Measurements from ENCODE around the gene WDR59.

DNA sequence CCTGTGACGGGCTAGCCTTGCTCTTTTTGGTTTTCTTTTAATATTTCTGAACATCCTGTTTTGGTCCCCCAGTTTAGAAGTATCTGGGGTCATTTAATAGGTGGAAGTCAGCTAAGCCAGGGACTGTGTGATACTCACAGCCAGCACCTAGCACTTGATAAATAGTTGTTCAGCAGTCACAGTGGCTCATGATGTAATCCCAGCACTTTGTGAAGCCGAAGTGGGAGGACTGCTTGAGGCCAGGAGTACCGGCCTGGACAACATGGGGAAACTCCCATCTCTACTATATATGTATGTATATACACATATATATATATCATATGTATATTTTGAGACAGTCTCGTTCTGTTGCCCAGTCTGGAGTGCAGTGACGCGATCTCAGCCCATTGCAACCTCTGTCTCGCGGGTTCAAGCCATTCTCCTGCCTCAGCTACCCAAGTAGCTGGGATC lies 12.1 kb upstream of the WDR59 start:
- TF ChIP-seq CTCF (IDR thresholded peaks at IDR 0.05 in 2 of 3, conservative IDR thresholded peaks at IDR 0.05 in 1 of 3; ENCODE audit: insufficient read depth in 2 of 3, low read depth in 1 of 3, low read length in 3 of 3): no peak
- TF ChIP-seq, protein P1, sequence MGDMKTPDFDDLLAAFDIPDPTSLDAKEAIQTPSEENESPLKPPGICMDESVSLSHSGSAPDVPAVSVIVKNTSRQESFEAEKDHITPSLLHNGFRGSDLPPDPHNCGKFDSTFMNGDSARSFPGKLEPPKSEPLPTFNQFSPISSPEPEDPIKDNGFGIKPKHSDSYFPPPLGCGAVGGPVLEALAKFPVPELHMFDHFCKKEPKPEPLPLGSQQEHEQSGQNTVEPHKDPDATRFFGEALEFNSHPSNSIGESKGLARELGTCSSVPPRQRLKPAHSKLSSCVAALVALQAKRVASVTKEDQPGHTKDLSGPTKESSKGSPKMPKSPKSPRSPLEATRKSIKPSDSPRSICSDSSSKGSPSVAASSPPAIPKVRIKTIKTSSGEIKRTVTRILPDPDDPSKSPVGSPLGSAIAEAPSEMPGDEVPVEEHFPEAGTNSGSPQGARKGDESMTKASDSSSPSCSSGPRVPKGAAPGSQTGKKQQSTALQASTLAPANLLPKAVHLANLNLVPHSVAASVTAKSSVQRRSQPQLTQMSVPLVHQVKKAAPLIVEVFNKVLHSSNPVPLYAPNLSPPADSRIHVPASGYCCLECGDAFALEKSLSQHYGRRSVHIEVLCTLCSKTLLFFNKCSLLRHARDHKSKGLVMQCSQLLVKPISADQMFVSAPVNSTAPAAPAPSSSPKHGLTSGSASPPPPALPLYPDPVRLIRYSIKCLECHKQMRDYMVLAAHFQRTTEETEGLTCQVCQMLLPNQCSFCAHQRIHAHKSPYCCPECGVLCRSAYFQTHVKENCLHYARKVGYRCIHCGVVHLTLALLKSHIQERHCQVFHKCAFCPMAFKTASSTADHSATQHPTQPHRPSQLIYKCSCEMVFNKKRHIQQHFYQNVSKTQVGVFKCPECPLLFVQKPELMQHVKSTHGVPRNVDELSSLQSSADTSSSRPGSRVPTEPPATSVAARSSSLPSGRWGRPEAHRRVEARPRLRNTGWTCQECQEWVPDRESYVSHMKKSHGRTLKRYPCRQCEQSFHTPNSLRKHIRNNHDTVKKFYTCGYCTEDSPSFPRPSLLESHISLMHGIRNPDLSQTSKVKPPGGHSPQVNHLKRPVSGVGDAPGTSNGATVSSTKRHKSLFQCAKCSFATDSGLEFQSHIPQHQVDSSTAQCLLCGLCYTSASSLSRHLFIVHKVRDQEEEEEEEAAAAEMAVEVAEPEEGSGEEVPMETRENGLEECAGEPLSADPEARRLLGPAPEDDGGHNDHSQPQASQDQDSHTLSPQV (IDR thresholded peaks at IDR 0.05): no peak
- TF ChIP-seq POLR2A (conservative IDR thresholded peaks at IDR 0.05): no peak
- no peak for TF ChIP-seq ZZZ3 (IDR thresholded peaks at IDR 0.05)
- TF ChIP-seq HDAC2 (IDR thresholded peaks at IDR 0.05): no peak
- TF ChIP-seq POU5F1 (IDR thresholded peaks at IDR 0.05; ENCODE audit: borderline replicate concordance, low read depth, low read length, partially characterized antibody): no peak
- no peak for TF ChIP-seq JUN (IDR thresholded peaks at IDR 0.05; ENCODE audit: borderline replicate concordance, low read depth, low read length)
- TF ChIP-seq JUN (CRISPR knock-in tag; IDR thresholded peaks at IDR 0.05; ENCODE audit: borderline replicate concordance): no peak
- no peak for TF ChIP-seq HDAC8 (tag; IDR thresholded peaks at IDR 0.05)
- TF ChIP-seq, protein P2, sequence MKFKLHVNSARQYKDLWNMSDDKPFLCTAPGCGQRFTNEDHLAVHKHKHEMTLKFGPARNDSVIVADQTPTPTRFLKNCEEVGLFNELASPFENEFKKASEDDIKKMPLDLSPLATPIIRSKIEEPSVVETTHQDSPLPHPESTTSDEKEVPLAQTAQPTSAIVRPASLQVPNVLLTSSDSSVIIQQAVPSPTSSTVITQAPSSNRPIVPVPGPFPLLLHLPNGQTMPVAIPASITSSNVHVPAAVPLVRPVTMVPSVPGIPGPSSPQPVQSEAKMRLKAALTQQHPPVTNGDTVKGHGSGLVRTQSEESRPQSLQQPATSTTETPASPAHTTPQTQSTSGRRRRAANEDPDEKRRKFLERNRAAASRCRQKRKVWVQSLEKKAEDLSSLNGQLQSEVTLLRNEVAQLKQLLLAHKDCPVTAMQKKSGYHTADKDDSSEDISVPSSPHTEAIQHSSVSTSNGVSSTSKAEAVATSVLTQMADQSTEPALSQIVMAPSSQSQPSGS (CRISPR knock-in tag; IDR thresholded peaks at IDR 0.05): no peak
- no peak for TF ChIP-seq ZNF75A (CRISPR knock-in tag; IDR thresholded peaks at IDR 0.05)
- no peak for TF ChIP-seq ZBTB1 (CRISPR knock-in tag; IDR thresholded peaks at IDR 0.05; ENCODE audit: borderline replicate concordance, low read depth)
- TF ChIP-seq, protein P3, sequence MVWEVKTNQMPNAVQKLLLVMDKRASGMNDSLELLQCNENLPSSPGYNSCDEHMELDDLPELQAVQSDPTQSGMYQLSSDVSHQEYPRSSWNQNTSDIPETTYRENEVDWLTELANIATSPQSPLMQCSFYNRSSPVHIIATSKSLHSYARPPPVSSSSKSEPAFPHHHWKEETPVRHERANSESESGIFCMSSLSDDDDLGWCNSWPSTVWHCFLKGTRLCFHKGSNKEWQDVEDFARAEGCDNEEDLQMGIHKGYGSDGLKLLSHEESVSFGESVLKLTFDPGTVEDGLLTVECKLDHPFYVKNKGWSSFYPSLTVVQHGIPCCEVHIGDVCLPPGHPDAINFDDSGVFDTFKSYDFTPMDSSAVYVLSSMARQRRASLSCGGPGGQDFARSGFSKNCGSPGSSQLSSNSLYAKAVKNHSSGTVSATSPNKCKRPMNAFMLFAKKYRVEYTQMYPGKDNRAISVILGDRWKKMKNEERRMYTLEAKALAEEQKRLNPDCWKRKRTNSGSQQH (CRISPR knock-in tag; IDR thresholded peaks at IDR 0.05): no peak
